Naive thymus-derived CD4-positive, alpha-beta T cell (primary cell): ENCODE data around the gene MON2. TPM values are rescaled to one million over a fixed set of nuclear protein-coding genes. Genes with fewer than 3 reads are reported as not detected.

Experiments
- ATAC-seq: fragments of 150-1000 bp; cut with Tn5 transposase; 2 replicates; pipeline ENCODE4 v1.10.0; 2021; ENCODE audit warnings: mild to moderate bottlenecking, moderate library complexity
- CTCF ChIA-PET: fragments of 350-600 bp; sonication (Branson Sonifier 250); formaldehyde crosslinking; loops from one replicate; lab custom pipeline; 2021; ENCODE audit warnings: antibody characterized with exemption; lab: Charles Lee
- POLR2A ChIA-PET: fragments of 350-600 bp; sonication (Branson Sonifier 250); formaldehyde crosslinking; loops from one replicate; lab custom pipeline; 2021; ENCODE audit warnings: antibody characterized with exemption, inconsistent platforms; lab: Charles Lee
- DNase-seq, 9 donors: peaks; one replicate each; pipeline versions ENCODE4 v3.0.0 to v3.0.0-alpha.2; 2020 to 2022; ENCODE audit warnings: mixed read lengths in 1 of 9
- H3K27ac ChIP-seq: one replicate; pipeline ENCODE4 v1.7.0; 2013; ENCODE audit warnings: mild to moderate bottlenecking, low read depth, low read length, moderate library complexity
- H3K27me3 ChIP-seq, 2 donors: one replicate each; pipeline ENCODE4 v1.7.0; 2013; ENCODE audit warnings: low read length in 2 of 2, mild to moderate bottlenecking in 2 of 2, moderate library complexity in 2 of 2; ENCODE audit not compliant: control insufficient read depth in 2 of 2, insufficient read depth in 2 of 2
- H3K36me3 ChIP-seq, 3 experiments: 1 replicate in 2 of 3; 2 replicates in 1 of 3; pipeline ENCODE4 v1.7.0; 2013; ENCODE audit warnings: low read length in 3 of 3, mild to moderate bottlenecking in 3 of 3, moderate library complexity in 1 of 3; ENCODE audit not compliant: insufficient read depth in 3 of 3, control insufficient read depth in 2 of 3
- H3K4me1 ChIP-seq, 2 donors: one replicate each; pipeline ENCODE4 v1.7.0; 2013; ENCODE audit warnings: low read length in 2 of 2, mild to moderate bottlenecking in 2 of 2, moderate library complexity in 1 of 2; ENCODE audit not compliant: control insufficient read depth in 2 of 2, insufficient read depth in 2 of 2
- H3K4me3 ChIP-seq: 2 replicates; pipeline ENCODE4 v1.7.0; 2013; ENCODE audit warnings: mild to moderate bottlenecking, low read length
- H3K9me3 ChIP-seq, 3 experiments: 1 replicate in 2 of 3; 2 replicates in 1 of 3; pipeline ENCODE4 v1.7.0; 2013; ENCODE audit warnings: low read length in 3 of 3; ENCODE audit not compliant: control insufficient read depth in 2 of 3
- H3K27ac Mint-ChIP-seq, 9 donors: one replicate each; pipeline ENCODE4 v1.8.0; 2020 to 2022; ENCODE audit warnings: mixed read lengths in 9 of 9, mild to moderate bottlenecking in 8 of 9, moderate library complexity in 5 of 9, inconsistent platforms in 2 of 9
- H3K27me3 Mint-ChIP-seq, 5 donors: one replicate each; pipeline ENCODE4 v1.8.0; 2021 to 2022; ENCODE audit warnings: mixed read lengths in 5 of 5, mild to moderate bottlenecking in 1 of 5
- H3K36me3 Mint-ChIP-seq, 5 donors: one replicate each; pipeline ENCODE4 v1.8.0; 2020 to 2022; ENCODE audit warnings: mixed read lengths in 5 of 5, mild to moderate bottlenecking in 3 of 5, inconsistent platforms in 1 of 5
- H3K4me1 Mint-ChIP-seq, 7 donors: one replicate each; pipeline ENCODE4 v1.8.0; 2020 to 2022; ENCODE audit warnings: mixed read lengths in 7 of 7, mild to moderate bottlenecking in 3 of 7, inconsistent platforms in 1 of 7
- H3K4me3 Mint-ChIP-seq, 10 donors: one replicate each; pipeline ENCODE4 v1.8.0; 2020 to 2022; ENCODE audit warnings: mild to moderate bottlenecking in 10 of 10, mixed read lengths in 10 of 10, moderate library complexity in 6 of 10, inconsistent platforms in 2 of 10
- H3K9me3 Mint-ChIP-seq, 11 donors: one replicate each; pipeline ENCODE4 v1.8.0; 2020 to 2022; ENCODE audit warnings: mixed read lengths in 11 of 11, mild to moderate bottlenecking in 4 of 11, inconsistent platforms in 1 of 11, moderate library complexity in 1 of 11
- intact Hi-C, 2 donors: fragments of 100-400 bp; cut with micrococcal nuclease; formaldehyde crosslinking; loops; one replicate each; pipeline ENCODE4 v1.15.1; 2023
- polyA plus RNA-seq, 2 donors: library from polyadenylated mRNA; unstranded; fragments of 300-500 nt; fragmentation: Illumina TruSeq; gene quantifications; one replicate each; pipeline ENCODE4 v1.2.3, GENCODE V29; 2021
- total RNA-seq, 6 experiments: library from RNA in 5 of 6; stranded (reverse) in 5 of 6; gene quantifications; 1 replicate in 5 of 6; 2 replicates in 1 of 6; pipeline ENCODE4 v1.2.3 and lab custom pipeline; 2021 to 2026

Gene MON2
- total and polyA plus RNA-seq, 7 experiments from 2014 or later = 18.2 to 96.3 (median 68.5) TPM

DNA sequence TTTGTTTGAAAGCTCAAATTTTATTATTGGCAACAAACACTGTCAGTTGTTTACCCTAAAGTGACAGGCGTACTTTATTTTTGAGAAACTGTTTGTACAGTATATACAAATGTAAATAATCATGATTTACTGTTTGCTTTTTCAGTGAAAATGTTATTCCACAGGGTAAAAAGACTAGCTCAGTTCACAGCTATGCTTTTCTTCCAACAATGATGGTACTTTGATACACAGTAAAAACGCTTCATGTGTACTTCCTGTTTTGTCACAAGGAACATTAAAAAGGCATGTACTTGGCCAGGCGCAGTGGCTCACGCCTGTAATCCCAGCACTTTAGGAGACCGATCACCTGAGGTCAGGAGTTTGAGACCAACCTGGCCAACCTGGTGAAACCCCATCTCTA is 53.7 kb downstream of the MON2 start:
- Histone ChIP-seq H3K4me3 (no peak overlapping the region), H3K27me3 (no peaks in the 10 kb centered on the region), H3K4me1 (peaks cover 0 to 16% of the 10 kb centered on the region in 2 donors), H3K36me3 (no peaks in the 10 kb centered on the region), H3K9me3 (no peaks in the 10 kb centered on the region), H3K27ac (no peak overlapping the region)
- H3K4me1 Mint-ChIP-seq = peaks cover 16 to 76% (median 72%) of the 10 kb centered on the region in 7 donors
- H3K9me3 Mint-ChIP-seq = no peaks in the 10 kb centered on the region
- ATAC-seq (no peak), DNase-seq (no peak)
- POLR2A ChIA-PET = no interaction called here
- CTCF ChIA-PET = no interaction called here
- intact Hi-C loops = no loop called here
- H3K36me3 Mint-ChIP-seq = peaks cover 0 to 24% (median 10%) of the 10 kb centered on the region in 5 donors
- H3K27me3 Mint-ChIP-seq = no peaks in the 10 kb centered on the region
- no peak overlapping the region for H3K4me3 Mint-ChIP-seq
- H3K27ac Mint-ChIP-seq = peak overlapping the region in 2 of 9 donors; percentile 34 to 73

- ChIA-PET POLR2A (no interaction called here), CTCF (interaction anchor here (0.7 to 1.4 kb wide), 3 partner anchors 15 to 271 kb away, joined by 3 to 7 read pairs (median 3); no protein-coding TSS in a partner anchor)
- Mint-ChIP-seq H3K9me3 (no peaks in the 10 kb centered on the region), H3K36me3 (peaks cover 0 to 24% (median 12%) of the 10 kb centered on the region in 5 donors), H3K4me3 (no peak overlapping the region), H3K27me3 (no peaks in the 10 kb centered on the region), H3K4me1 (peaks cover 13 to 64% (median 59%) of the 10 kb centered on the region in 7 donors), H3K27ac (peak overlapping the region in 5 of 9 donors; percentile 23 to 82 (median 67))
- ATAC-seq (peak; percentile 31), DNase-seq (no peak)
- H3K27ac ChIP-seq = no peak overlapping the region
- H3K27me3 ChIP-seq = no peaks in the 10 kb centered on the region
- intact Hi-C loops = loop anchor here in 1 of 2 donors (1.0 kb wide), 2 partner anchors 271 to 276 kb away; no protein-coding TSS in a partner anchor
- H3K9me3 ChIP-seq = no peaks in the 10 kb centered on the region
- H3K36me3 ChIP-seq = no peaks in the 10 kb centered on the region
- H3K4me3 ChIP-seq = no peak overlapping the region
- peaks cover 0 to 7% of the 10 kb centered on the region in 2 donors for H3K4me1 ChIP-seq
Measured at GRCh38 chr12:62522984-62523383, 56.4 kb downstream of the MON2 start.

GRCh38 chr12:62523619-62524018 is 57.0 kb downstream of the MON2 start:
- Mint-ChIP-seq H3K4me3 (no peak overlapping the region), H3K36me3 (peaks cover 0 to 19% (median 13%) of the 10 kb centered on the region in 5 donors), H3K27ac (peak overlapping the region in 6 of 9 donors; percentile 0 to 82 (median 32)), H3K4me1 (peaks cover 10 to 58% (median 53%) of the 10 kb centered on the region in 7 donors), H3K27me3 (no peaks in the 10 kb centered on the region), H3K9me3 (no peaks in the 10 kb centered on the region)
- no peaks in the 10 kb centered on the region for H3K27me3 ChIP-seq
- intact Hi-C loops = loop anchor here in 1 of 2 donors (1.0 to 2.0 kb wide), 3 partner anchors 85 to 276 kb away; no protein-coding TSS in a partner anchor
- H3K9me3 ChIP-seq = no peaks in the 10 kb centered on the region
- ATAC-seq (no peak), DNase-seq (no peak)
- H3K36me3 ChIP-seq = no peaks in the 10 kb centered on the region
- no peak overlapping the region for H3K4me3 ChIP-seq
- H3K4me1 ChIP-seq = peaks cover 0 to 7% of the 10 kb centered on the region in 2 donors
- ChIA-PET CTCF (interaction anchor here (1.0 to 1.4 kb wide), 2 partner anchors 16 to 270 kb away, joined by 3 to 7 read pairs; no protein-coding TSS in a partner anchor), POLR2A (no interaction called here)
- H3K27ac ChIP-seq = no peak overlapping the region

DNA sequence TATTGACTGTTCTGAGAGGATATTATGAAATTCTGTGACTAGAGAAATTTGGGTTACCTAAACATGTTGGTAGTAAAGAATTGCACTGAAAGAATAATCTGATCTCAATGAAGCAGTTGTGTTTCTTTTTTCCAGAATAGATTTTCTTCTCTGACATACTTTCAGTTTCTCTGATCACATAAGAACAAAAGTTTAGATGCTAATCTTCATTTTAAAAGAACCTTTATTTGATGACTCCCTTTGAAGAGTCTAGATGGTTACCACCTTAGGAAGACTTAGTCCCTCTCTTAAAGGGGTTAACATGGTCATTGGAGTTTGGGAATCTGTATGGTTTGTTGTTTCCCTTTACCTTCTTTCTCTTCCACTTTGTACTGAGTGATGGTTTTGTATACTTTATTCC is 58.6 kb downstream of the MON2 start:
- Histone ChIP-seq H3K4me3 (no peak overlapping the region), H3K27me3 (no peaks in the 10 kb centered on the region), H3K36me3 (no peaks in the 10 kb centered on the region), H3K9me3 (no peaks in the 10 kb centered on the region), H3K27ac (peak overlapping the region; percentile 24), H3K4me1 (peaks cover 0 to 7% of the 10 kb centered on the region in 2 donors)
- Mint-ChIP-seq H3K27me3 (no peaks in the 10 kb centered on the region), H3K27ac (peak overlapping the region in 8 of 9 donors; percentile 10 to 82 (median 60)), H3K36me3 (peaks cover 0 to 20% (median 15%) of the 10 kb centered on the region in 5 donors), H3K4me1 (peaks cover 14 to 46% (median 41%) of the 10 kb centered on the region in 7 donors), H3K4me3 (peak overlapping the region in 6 of 10 donors; percentile 37 to 57 (median 42)), H3K9me3 (no peaks in the 10 kb centered on the region)
- intact Hi-C loops = loop anchor here (1.0 to 2.0 kb wide), 3 partner anchors 58 to 274 kb away; no protein-coding TSS in a partner anchor
- ChIA-PET POLR2A (interaction anchor here (0.6 kb wide), 1 partner anchor 119 kb away, joined by 3 read pairs; no protein-coding TSS in a partner anchor), CTCF (no interaction called here)
- ATAC-seq = no peak
- peak in 4 of 9 donors; percentile 2 to 29 (median 16) for DNase-seq

- Mint-ChIP-seq H3K4me3 (no peak overlapping the region), H3K36me3 (peaks cover 6 to 45% (median 33%) of the 10 kb centered on the region in 5 donors), H3K9me3 (peaks cover 0 to 1% (median 0%) of the 10 kb centered on the region in 11 donors), H3K4me1 (peaks cover under 1 to 8% (median 4%) of the 10 kb centered on the region in 7 donors), H3K27me3 (no peaks in the 10 kb centered on the region), H3K27ac (no peak overlapping the region)
- CTCF ChIA-PET = no interaction called here
- H3K9me3 ChIP-seq = no peaks in the 10 kb centered on the region
- peaks cover 12 to 16% (median 13%) of the 10 kb centered on the region in 3 experiments for H3K36me3 ChIP-seq
- no peaks in the 10 kb centered on the region for H3K27me3 ChIP-seq
- no peak for ATAC-seq
- H3K4me3 ChIP-seq = no peak overlapping the region
- POLR2A ChIA-PET = no interaction called here
- no peak overlapping the region for H3K27ac ChIP-seq
- no peaks in the 10 kb centered on the region for H3K4me1 ChIP-seq
- DNase-seq = no peak
- intact Hi-C loops = no loop called here
Measured at GRCh38 chr12:62530596-62530995, 64.0 kb downstream of the MON2 start.

DNA sequence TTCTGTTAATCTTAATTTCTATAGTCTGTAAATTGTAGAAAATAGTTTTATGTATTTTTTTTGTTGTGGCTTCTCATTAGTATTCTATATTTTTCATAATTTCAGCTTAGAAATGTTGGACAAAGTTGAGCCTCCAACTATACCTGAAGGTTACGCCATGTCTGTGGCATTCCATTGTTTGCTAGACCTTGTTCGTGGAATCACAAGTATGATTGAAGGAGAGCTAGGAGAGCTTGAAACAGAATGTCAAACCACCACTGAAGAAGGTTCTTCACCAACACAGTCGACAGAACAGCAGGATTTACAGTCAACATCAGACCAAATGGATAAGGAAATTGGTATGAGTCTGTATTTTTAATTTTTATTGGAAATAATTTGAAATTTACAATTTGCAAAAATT is 65.7 kb downstream of the MON2 start:
- no peak for ATAC-seq
- H3K27me3 ChIP-seq = no peaks in the 10 kb centered on the region
- Mint-ChIP-seq H3K36me3 (peaks cover 6 to 51% (median 37%) of the 10 kb centered on the region in 5 donors), H3K27me3 (no peaks in the 10 kb centered on the region), H3K27ac (no peak overlapping the region), H3K9me3 (peaks cover 0 to 1% (median 0%) of the 10 kb centered on the region in 11 donors), H3K4me1 (peaks cover 0 to 5% (median 0%) of the 10 kb centered on the region in 7 donors), H3K4me3 (no peak overlapping the region)
- H3K4me3 ChIP-seq = no peak overlapping the region
- no peak for DNase-seq
- H3K27ac ChIP-seq = no peak overlapping the region
- CTCF ChIA-PET = no interaction called here
- peaks cover 13 to 16% (median 14%) of the 10 kb centered on the region in 3 experiments for H3K36me3 ChIP-seq
- H3K9me3 ChIP-seq = no peaks in the 10 kb centered on the region
- H3K4me1 ChIP-seq = no peaks in the 10 kb centered on the region
- POLR2A ChIA-PET = no interaction called here
- intact Hi-C loops = no loop called here
